ENCODE measurements around the gene PFDN2.

Gene PFDN2

DNA sequence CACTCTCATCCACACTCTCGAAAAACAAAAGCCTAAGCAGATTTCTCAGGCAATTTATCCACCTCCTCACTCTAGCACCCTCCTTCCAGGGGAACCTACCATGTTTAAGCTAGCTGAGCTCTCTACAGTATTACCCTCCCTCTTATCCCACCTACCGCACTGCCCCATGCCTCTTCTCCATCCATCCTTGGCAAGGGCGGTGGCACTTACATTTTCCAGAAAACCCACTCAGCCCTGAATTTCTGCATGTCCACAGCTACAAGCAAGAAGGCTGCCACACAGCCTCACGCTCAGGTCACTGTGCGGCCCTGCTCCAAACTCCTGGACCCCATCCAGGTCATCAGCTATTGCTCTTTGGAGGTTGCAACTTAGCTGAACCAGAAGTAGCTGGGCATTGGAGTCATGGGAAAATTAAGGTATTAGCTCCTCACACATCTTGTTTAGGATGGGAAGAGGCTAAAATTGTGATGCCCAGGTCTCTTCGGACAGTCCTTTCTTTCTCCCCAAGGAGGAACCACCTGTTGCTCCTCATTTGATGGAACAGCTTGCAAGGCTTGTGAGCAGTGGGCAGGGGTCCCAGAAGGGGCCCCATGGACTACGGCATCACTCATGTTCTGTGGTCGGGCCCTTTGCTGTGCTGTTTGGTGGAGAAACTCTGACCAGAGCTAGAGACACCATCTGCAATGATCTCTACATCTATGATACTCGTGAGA lies 18.6 kb downstream of the PFDN2 start:
- no peak for DNase-seq (ENCODE audit: low read depth)

DNA sequence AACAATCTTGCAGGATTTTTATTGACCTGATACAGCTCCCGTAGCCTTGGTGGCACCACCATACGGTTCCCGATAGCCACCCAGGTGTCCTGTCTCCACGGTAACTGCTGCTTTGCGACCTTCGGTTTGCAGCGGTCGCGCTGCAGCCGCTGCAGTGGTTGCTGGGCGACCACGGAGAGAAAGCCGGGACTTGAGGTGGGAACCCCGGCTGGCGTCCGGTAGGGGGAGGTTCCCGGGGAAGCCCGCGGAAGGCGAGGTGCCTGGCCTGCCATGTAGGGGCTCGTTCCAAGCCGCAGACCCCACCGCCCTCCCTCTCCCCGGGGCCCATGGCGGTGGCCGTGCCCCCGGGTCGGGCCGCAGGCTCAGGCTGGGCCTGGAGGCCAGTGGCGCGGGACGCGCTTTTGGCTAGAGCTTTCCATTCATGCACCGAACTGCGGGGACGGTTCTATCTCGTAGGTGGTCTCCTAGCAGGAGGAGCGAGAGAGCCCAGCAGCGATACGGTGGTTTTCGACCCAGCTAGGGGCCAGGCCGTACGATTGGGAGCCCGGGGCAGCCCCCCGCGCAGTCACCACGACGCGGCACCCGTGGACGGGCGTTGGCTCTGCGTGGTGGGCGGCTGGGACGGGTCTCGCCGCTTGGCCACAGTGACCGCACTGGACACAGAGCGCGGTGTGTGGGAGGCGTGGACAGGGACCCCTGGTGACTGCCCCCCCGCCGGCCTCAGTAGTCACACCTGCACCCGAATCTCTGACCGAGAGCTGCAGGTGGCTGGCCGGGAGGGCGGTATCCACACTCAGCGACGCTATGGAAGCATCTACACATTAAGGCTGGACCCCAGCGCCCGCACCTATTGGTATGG lies 19.4 kb downstream of the PFDN2 start, which contains the start of gene KLHDC9:
Gene KLHDC9, plus strand, starts transcription at position 152 of the 859 bp plus-strand sequence. Its CDS starts 175 bp downstream, at position 327.
- peak; percentile 37 for DNase-seq (ENCODE audit: low read depth)

DNA sequence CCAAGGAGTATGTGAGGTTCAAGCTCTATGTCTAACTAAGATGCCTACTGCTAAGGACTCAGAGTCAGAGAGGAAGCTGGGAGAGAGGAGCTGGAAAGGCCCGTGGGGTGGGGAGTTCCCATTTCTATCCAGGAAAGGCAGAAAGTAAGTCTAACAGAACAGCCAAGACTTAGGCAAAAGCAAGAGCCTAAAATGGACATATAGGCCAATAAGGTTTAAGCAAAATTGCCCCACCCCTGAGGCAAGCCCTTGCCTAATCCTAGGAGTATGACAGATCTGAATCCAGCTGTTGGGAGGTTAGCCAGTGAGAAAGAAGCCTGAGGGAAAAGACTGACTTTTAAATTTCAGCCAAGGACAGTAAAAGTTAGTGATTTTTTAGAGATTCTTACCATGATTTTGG lies 21.3 kb downstream of the PFDN2 start:
- DNase-seq (ENCODE audit: low read depth): no peak

- no peak for DNase-seq (ENCODE audit: low read depth)
Measured at GRCh38 chr1:161096015-161096414, 21.8 kb downstream of the PFDN2 start.

- DNase-seq (ENCODE audit: low read depth): no peak
Measured at GRCh38 chr1:161095230-161095629, 22.6 kb downstream of the PFDN2 start.

DNA sequence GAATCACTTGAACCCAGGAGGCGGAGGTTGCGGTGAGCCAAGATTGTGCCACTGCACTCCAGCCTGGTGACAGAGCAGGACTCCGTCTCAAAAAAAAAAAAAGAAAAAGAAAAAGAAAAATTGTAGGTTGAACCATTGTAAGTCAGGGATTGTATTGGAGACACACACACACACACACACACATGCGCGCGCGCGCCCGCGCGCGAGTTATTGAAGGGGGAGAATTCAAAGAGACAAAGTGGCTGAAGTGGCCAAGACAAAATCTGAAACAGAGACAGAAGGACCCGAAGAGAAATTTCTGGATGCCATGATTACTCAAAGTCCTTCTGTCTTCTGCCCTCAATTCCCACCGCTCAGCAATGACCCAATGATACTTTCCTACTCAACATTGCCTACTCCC lies 23.4 kb downstream of the PFDN2 start:
- DNase-seq (ENCODE audit: low read depth): no peak

DNA sequence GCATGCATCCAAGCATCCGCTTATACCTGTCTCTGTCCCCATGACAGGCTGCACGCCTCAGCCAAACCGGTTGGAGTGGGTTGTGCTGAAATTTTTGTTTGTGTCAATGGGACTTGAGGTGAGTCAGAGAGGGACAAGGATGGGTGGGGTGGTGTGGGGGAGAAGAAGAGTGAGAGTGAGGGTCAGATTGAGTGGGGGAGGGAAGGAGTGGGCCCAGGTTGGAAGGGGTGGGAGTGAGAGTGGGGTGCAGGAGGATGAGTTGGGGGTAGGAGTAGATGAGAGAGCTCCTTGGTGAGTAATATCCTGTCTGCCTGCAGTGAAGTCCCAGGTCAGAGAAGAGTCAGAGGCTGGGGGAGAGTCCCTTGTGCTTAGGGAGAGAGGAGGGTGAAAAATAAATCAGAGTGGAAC lies 25.2 kb downstream of the PFDN2 start:
- no peak for DNase-seq (ENCODE audit: low read depth)

DNA sequence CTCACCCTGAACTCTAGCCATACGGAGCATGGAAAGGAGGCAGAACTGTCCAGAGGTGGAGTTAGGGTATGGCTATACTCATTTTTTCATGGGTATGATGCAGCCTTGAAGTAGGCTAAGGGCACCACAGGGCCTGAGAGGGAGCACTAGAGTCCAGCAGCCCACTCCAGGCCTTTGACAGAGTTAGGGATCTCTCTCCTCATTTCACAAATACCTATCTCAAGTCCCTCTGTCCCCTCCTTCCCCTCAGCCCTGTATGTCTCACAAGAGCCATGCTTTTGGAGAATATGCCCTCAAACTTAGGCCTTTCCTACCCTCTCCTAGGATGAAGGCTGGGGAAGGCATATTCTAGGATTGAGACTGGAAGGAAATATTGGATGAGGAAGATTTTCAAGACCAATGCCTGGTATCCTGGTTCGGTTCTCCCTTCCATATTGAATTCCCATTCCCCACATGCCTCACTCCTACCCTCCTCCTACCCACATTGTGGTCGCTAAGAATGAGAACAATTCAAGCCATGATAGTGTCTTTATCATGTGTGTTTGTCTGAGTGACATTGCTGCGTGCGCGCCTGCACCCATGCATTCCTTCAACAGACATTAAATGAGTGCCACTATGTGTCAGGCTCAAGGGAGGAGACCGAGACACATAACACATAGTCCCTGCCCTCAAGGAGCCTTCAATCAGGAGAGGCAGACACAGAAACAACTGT lies 25.9 kb downstream of the PFDN2 start:
- no peak for DNase-seq (ENCODE audit: low read depth)

GRCh38 chr1:161091093-161091492 lies 26.7 kb downstream of the PFDN2 start:
- no peak for DNase-seq (ENCODE audit: low read depth)

GRCh38 chr1:161090617-161091016 lies 27.2 kb downstream of the PFDN2 start:
- no peak for DNase-seq (ENCODE audit: low read depth)

GRCh38 chr1:161089938-161090337 lies 27.9 kb downstream of the PFDN2 start:
- no peak for DNase-seq (ENCODE audit: low read depth)

DNA sequence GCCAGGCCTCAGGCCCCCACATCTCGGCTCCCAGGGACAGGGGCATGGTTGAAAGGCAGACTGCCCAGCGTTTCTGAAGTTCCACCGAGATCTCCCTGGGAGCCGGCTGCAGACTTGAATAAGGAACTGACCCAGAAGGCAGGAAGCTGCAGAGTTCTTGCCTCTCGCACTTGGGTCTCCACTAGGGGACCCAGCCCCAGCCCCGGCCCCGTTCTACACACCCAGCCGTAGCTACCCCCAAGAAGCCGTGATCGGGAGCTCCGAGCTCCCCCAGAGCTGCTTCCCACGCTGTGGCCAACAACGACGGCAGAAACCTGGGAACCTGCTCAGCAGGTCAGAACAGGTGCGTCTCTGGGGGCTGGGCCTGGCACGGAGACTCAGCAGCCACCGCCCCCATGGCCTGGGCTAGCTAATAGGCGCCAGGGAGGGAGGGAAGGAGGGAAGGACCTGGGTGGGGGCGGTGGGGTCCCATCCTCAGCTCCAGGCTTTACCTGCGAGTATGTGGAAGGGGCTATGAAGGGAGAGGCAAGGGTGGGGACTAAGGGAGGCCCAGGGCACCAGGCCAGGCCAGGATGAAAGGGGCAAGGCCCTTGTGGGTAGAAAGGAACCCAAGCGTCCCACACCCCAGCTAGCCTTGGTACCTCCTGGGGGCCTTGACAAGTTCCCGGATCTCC lies 28.4 kb downstream of the PFDN2 start, which contains the start of gene NECTIN4:
Gene NECTIN4, minus strand, starts transcription at position 308 of the 674 bp plus-strand sequence. Its CDS starts 262 bp downstream, at position 46.
- DNase-seq (ENCODE audit: low read depth): no peak

- DNase-seq (ENCODE audit: low read depth): no peak
Measured at GRCh38 chr1:161088587-161089110, 29.2 kb downstream of the PFDN2 start.

- no peak for DNase-seq (ENCODE audit: low read depth)
Measured at GRCh38 chr1:161086457-161086856, 31.4 kb downstream of the PFDN2 start.

DNA sequence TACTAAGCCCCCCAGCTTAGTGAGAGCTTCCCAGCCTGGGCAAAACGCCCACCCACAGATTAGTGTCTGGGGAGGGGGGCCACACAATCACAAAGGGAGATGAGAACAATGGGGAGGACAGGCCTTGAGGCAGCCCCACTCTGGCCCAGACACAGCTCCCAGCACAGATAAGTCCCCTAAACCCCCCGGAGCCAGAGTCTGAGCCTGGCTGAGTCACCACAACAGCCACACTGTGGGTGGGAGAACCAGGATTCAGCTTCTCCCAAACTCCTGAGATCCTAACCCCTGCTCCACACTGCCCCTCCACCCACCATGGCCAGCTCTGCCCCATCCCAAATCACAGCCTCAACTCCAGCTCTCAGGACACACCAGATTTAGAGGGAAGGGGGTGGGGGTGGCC lies 32.7 kb downstream of the PFDN2 start:
- no peak for DNase-seq (ENCODE audit: low read depth)

GRCh38 chr1:161084597-161084988 lies 33.2 kb downstream of the PFDN2 start:
- no peak for DNase-seq (ENCODE audit: low read depth)

DNA sequence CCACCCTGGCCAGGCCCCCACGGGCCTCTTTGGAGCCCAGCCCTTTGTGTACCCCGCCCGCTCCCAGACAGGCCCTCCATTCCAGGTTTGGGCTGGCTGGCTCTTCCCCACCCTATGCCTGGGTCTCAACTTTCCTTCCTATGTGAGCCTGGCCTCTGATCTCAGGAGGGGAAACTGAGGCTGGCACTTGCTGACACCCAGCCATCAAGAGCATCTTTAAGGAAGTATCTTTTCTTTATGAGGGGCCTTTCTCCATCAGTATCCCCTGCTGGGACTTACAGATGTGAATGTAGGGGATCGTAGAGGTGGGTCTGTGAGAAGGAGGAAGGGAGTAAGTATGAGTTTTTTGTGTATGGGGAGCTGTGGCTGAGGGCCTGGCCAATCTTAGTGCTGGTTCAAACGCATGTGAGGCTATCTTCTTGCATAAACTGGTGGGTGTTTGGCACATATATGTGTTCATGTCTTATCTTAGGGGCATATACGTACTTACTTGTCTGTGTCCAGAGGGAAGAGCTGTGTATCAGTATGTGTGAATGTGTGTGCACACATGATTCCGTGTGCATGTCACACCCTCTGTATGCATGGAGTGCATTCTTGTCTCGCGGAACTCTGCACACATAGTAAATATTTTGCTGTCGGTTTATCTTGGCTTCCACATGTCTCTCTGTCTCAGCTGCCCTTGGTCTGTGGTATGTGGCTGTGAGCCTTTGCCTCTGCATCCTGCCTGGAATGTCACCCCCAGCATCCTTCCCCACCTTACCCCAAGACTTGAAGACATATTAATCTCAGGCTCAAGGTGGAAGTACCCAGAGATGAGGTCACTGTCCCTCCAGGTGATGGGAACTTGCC lies 33.9 kb downstream of the PFDN2 start:
- no peak for DNase-seq (ENCODE audit: low read depth)

DNA sequence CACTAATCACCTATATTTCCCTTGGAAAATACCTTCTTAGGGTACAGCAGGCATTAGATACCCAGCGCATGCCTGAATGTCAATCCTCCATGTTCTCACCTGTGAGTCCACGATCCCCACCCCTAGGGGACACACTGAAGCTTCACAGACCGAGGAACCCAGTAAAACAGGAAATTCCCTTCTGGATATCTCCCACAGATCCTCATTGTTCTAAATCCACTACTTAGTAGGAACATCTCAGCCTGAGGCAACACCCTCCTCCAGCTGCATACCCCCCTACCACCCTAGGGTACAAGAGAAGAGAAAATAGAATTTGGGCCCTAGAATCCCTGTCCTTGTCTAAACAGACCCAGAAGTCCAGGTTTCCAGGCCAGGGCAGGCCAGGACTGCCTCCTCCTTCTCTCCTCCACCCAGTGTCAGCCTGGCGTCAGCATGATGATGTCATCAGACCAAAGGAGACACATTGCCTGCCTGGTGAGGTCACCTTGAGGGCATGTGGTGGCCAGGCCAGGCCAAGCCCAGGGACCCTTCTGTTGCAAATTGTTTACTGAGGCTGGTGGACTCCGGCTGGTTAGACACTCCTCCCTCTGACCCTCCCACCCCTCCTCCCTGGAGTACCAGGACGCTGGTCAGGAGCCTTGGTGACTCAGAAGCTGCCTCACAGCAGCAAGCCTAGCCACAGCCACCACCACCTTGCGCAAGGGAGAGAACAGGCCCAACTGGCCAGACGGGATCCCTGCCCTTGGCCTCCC lies 34.7 kb downstream of the PFDN2 start:
- no peak for DNase-seq (ENCODE audit: low read depth)

- no peak for DNase-seq (ENCODE audit: low read depth)
Measured at GRCh38 chr1:161082483-161082882, 35.4 kb downstream of the PFDN2 start.

- no peak for DNase-seq (ENCODE audit: low read depth)
Measured at GRCh38 chr1:161081519-161081918, 36.3 kb downstream of the PFDN2 start.

Data from T follicular helper cell (primary cell).